ES-I3 (cell line): ENCODE measurements around the gene STIL.
"Not testable (repeated sequence)": the region's sequence is repeated elsewhere in the genome, so short reads cannot be mapped to it uniquely, and the experiment has no call there.

Experiments
- H3K36me3 ChIP-seq: 2 replicates; pipeline ENCODE4 v1.6.1; 2013; ENCODE audit warnings: mild to moderate bottlenecking, low read length, control low read depth, moderate library complexity; ENCODE audit not compliant: insufficient read depth
- H3K4me1 ChIP-seq: 2 replicates; pipeline ENCODE4 v1.6.1; 2013; ENCODE audit warnings: mild to moderate bottlenecking, control low read depth, low read length; ENCODE audit not compliant: insufficient read depth
- H3K9ac ChIP-seq: 2 replicates; pipeline ENCODE4 v1.6.1; 2013; ENCODE audit warnings: low read depth, mild to moderate bottlenecking, low read length, moderate library complexity
- H3K9me3 ChIP-seq: 2 replicates; pipeline ENCODE4 v1.6.1; 2013; ENCODE audit warnings: mild to moderate bottlenecking, low read length, moderate library complexity; ENCODE audit not compliant: control insufficient read depth, insufficient read depth

Gene STIL

GRCh38 chr1:47332779-47333577, 19.0 kb upstream of the STIL start:
- H3K4me1 ChIP-seq: peaks cover 8% of the 10 kb centered on the region; the same call in 1 of the 2 replicates
- H3K9me3 ChIP-seq: no peaks in the 10 kb centered on the region
- H3K36me3 ChIP-seq: no peaks in the 10 kb centered on the region
- H3K9ac ChIP-seq: peak overlapping the region; percentile 99

GRCh38 chr1:47331875-47332274, 17.9 kb upstream of the STIL start:
- no peaks in the 10 kb centered on the region for H3K9me3 ChIP-seq
- no peaks in the 10 kb centered on the region for H3K36me3 ChIP-seq
- H3K4me1 ChIP-seq: peaks cover 8% of the 10 kb centered on the region; the same call in 1 of the 2 replicates
- no peak overlapping the region for H3K9ac ChIP-seq

- Histone ChIP-seq H3K36me3 (no peaks in the 10 kb centered on the region), H3K9me3 (no peaks in the 10 kb centered on the region), H3K4me1 (peaks cover 8% of the 10 kb centered on the region; the same call in 1 of the 2 replicates), H3K9ac (no peak overlapping the region)
Measured at GRCh38 chr1:47330212-47330611, 16.3 kb upstream of the STIL start.

GRCh38 chr1:47328992-47329391, 15.0 kb upstream of the STIL start:
- Histone ChIP-seq H3K9me3 (no peaks in the 10 kb centered on the region), H3K36me3 (no peaks in the 10 kb centered on the region), H3K4me1 (peaks cover 8% of the 10 kb centered on the region; the same call in 1 of the 2 replicates), H3K9ac (no peak overlapping the region)

- H3K9ac ChIP-seq: no peak overlapping the region
- no peaks in the 10 kb centered on the region for H3K9me3 ChIP-seq
- H3K4me1 ChIP-seq: no peaks in the 10 kb centered on the region
- H3K36me3 ChIP-seq: no peaks in the 10 kb centered on the region
Measured at GRCh38 chr1:47326271-47326670, 12.3 kb upstream of the STIL start.

GRCh38 chr1:47325528-47325927, 11.6 kb upstream of the STIL start:
- no peaks in the 10 kb centered on the region for H3K36me3 ChIP-seq
- no peak overlapping the region for H3K9ac ChIP-seq
- H3K4me1 ChIP-seq: no peaks in the 10 kb centered on the region
- H3K9me3 ChIP-seq: no peaks in the 10 kb centered on the region

GRCh38 chr1:47324682-47325081, 10.7 kb upstream of the STIL start:
- no peaks in the 10 kb centered on the region for H3K4me1 ChIP-seq
- no peaks in the 10 kb centered on the region for H3K9me3 ChIP-seq
- H3K9ac ChIP-seq: no peak overlapping the region

GRCh38 chr1:47323599-47324031, 9.7 kb upstream of the STIL start:
- no peaks in the 10 kb centered on the region for H3K9me3 ChIP-seq

More at GRCh38 chr1:47324682-47325081, 10.7 kb upstream of the STIL start:
- H3K36me3 ChIP-seq: no peaks in the 10 kb centered on the region

GRCh38 chr1:47319968-47320367, 6.0 kb upstream of the STIL start:
- not testable (repeated sequence) for H3K36me3 ChIP-seq, H3K9ac ChIP-seq, H3K9me3 ChIP-seq

More at GRCh38 chr1:47323599-47324031, 9.7 kb upstream of the STIL start:
- no peaks in the 10 kb centered on the region for H3K36me3 ChIP-seq
- no peak overlapping the region for H3K9ac ChIP-seq
- no peaks in the 10 kb centered on the region for H3K4me1 ChIP-seq

GRCh38 chr1:47317841-47318240, 3.9 kb upstream of the STIL start:
- H3K9me3 ChIP-seq: no peaks in the 10 kb centered on the region
- no peak overlapping the region for H3K9ac ChIP-seq
- no peaks in the 10 kb centered on the region for H3K36me3 ChIP-seq
- no peaks in the 10 kb centered on the region for H3K4me1 ChIP-seq

More at GRCh38 chr1:47319968-47320367, 6.0 kb upstream of the STIL start:
- not testable (repeated sequence) for H3K4me1 ChIP-seq

GRCh38 chr1:47309427-47309826, 4.5 kb downstream of the STIL start:
- Histone ChIP-seq H3K36me3 (peaks cover 11% of the 10 kb centered on the region), H3K4me1 (no peaks in the 10 kb centered on the region; the same call in 1 of the 2 replicates), H3K9ac (no peak overlapping the region), H3K9me3 (no peaks in the 10 kb centered on the region)

GRCh38 chr1:47302472-47302871, 11.5 kb downstream of the STIL start:
- H3K4me1 ChIP-seq: no peaks in the 10 kb centered on the region
- no peaks in the 10 kb centered on the region for H3K9me3 ChIP-seq
- H3K9ac ChIP-seq: no peak overlapping the region
- peaks cover 27% of the 10 kb centered on the region for H3K36me3 ChIP-seq

- Histone ChIP-seq H3K9ac (no peak overlapping the region), H3K36me3 (peaks cover 21% of the 10 kb centered on the region), H3K4me1 (no peaks in the 10 kb centered on the region), H3K9me3 (no peaks in the 10 kb centered on the region)
Measured at GRCh38 chr1:47298025-47298699, 15.8 kb downstream of the STIL start.

- Histone ChIP-seq H3K9me3 (no peaks in the 10 kb centered on the region), H3K9ac (no peak overlapping the region), H3K4me1 (no peaks in the 10 kb centered on the region), H3K36me3 (peaks cover 11% of the 10 kb centered on the region; the same call in 1 of the 2 replicates)
Measured at GRCh38 chr1:47295579-47295978, 18.4 kb downstream of the STIL start.

- H3K9me3 ChIP-seq, H3K9ac ChIP-seq, H3K36me3 ChIP-seq, H3K4me1 ChIP-seq: not testable (repeated sequence)
Measured at GRCh38 chr1:47294863-47295262, 19.1 kb downstream of the STIL start.
